GM18907 (cell line): ENCODE data around the gene METTL8.
A peak's percentile ranks its signal among the peaks of the same experiment; 100 is the strongest.

Experiments used
- ATAC-seq: cut with Tn5 transposase; IDR thresholded peaks from one replicate; pipeline ENCODE4 v1.9.1; 2021; ENCODE audit warnings: mild to moderate bottlenecking, moderate library complexity; ENCODE audit not compliant: unreplicated experiment

Gene METTL8

DNA sequence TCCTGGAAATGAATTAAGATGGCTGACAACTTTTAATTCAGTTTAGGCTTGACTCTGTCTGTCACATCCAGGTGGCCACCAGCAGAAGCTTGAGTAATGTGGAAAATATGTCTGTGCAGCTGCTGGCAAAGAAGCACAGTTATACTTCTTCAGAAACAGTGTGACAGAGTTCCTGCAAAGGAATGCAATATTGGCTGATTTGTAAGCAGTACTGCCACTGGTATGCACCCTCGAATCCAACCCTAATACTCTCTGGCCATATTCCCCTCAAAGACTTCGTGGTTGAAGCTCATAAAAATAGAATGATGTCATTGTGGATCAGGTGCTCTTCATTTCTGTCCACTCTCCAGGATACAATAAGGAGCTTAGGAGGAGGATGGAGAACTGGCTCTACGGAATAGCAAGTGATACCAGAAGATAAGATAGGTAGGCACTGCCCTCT lies 86.2 kb downstream of the METTL8 start:
- no peak for ATAC-seq

- peak; percentile 64 for ATAC-seq
These were observed 86.8 kb downstream of the METTL8 start for GRCh38 chr2:171346723-171347557.

- ATAC-seq, result no peak
These were observed 87.6 kb downstream of the METTL8 start for GRCh38 chr2:171345971-171346722.

GRCh38 chr2:171344182-171344581 lies 89.6 kb downstream of the METTL8 start:
- ATAC-seq, result no peak

- no peak for ATAC-seq
These were observed 91.8 kb downstream of the METTL8 start for GRCh38 chr2:171342067-171342413.

- ATAC-seq, result no peak
These were observed 92.3 kb downstream of the METTL8 start for GRCh38 chr2:171341394-171342066.

- ATAC-seq, result no peak
These were observed 98.8 kb downstream of the METTL8 start for GRCh38 chr2:171334946-171335345.

GRCh38 chr2:171334171-171334570 lies 99.6 kb downstream of the METTL8 start:
- ATAC-seq, result no peak

- ATAC-seq, result no peak
These were observed 103.4 kb downstream of the METTL8 start for GRCh38 chr2:171330155-171330956.

- no peak for ATAC-seq
These were observed 106.7 kb downstream of the METTL8 start for GRCh38 chr2:171327043-171327496.

DNA sequence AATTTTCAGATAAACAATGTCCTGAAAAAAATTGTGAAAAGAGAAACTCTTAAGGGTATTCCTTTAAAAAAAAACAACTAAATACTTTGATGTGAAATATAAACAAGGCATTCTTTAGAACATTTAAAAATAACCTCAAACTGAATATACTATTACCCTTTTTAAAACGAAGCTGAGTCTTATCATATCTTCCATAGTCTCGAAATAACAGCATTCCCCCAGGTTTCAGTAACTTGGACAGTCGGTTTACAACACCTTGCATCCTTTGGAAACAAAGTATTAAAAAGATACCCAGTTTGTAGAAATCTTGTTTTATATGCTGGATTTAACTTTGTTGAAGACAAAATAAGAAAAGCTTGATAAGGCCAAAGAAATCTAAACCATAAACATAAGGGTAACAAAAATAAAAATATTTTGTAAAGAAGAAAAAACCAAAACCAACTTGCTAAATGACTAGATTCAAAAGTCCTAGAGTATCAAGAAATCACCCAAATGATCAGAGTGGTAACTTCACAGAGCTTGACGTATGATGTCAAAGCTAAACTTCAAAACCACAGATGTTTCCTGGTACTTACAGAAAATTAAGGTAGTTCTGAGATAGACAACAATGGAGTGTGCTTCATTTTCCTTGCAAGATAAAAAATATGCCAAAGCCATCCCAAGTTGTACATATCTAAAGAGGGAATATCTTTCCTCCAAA lies 107.8 kb downstream of the METTL8 start:
- ATAC-seq, result peak; percentile 44

DNA sequence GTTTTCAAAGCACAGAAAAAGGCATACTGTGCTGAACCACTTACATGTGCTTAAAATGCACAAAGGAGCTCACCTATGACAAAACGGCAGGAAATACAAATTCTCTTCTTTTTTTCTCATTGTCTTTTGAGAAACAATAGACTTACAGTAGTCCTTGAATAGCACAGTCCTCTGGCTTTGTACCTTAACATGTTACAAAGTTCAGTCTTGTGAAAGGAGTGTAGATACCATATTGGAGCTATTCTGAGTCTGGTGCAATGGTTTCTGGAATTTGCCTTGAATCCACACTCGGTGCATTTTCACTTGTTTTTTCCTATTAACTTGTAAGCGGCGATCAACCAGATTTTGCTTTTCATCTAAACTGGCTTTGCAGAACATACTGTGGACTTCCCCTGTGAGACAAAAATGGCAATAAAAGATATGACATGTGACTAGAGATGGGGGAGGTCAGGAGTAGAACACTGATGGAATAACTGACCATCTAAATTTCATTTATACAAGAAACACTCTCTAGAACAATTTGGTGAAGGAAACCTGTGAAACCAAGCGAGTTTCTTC lies 109.7 kb downstream of the METTL8 start:
- ATAC-seq, result peak; percentile 27

DNA sequence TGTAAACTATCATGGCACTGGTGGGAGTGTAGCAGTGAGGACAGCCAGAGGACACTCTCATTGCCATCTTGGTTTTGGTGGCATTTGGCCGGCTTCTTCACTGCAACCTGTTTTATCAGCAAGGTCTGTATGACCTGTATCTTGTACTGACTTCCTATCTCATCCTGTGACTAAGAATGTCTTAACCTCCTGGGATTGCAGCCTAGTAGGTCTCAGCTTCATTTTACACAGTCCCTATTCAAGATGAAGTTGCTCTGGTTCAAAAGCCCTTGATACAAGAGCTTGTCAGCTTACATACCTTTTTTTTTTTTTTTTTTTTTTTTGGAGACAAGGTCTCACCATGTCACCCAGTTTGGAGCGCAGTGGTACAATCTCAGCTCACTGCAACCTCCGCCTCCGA lies 110.9 kb downstream of the METTL8 start:
- ATAC-seq, result no peak

DNA sequence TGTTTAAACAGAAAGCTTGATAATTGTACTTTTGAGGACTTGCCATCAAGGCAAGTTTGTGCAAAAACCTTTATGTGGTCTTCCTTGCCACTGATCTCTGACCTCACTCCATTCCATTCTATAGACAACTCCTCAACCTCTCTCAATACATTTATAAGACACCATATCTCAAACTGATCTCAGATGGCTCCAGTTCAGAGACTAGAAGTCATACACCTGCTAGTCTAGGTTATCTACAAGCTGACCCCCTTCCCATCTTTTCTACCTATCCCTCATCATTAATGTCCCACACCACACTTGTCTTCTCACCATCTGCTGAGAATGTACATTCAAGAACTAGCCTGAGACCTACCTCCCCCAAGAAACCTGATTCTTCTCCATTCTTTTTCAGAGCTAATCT lies 113.1 kb downstream of the METTL8 start:
- ATAC-seq, result no peak

- peak; percentile 36 for ATAC-seq
These were observed 113.6 kb downstream of the METTL8 start for GRCh38 chr2:171320208-171320621.

DNA sequence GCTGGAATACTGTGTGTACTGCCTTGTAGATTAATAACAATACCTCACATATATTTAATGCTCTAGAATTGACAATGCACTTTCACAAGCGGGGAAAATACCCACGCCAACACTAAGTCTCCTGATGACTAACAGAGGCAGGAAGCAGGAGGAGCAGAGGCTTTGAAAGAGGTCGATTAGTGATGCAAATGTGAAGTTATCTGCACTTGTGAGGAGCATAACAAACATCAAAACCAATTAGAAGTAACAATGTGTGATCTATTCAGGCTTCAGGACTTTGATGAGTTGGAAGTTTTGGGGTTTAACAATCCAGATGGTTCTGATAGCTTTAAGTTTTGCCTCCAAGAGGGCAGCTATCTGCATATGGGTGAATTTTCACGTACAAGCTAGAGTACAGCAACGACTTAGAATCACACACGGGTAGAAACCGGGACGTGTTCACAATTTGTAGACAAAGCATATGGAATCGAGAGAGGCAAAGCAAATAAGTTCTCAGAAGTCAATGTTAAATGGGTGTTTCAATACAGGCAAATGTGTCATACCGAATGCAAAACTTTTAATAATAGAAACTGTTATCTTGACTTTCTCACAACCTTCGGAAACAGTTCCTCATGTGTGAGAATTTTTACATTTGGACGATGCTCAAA lies 114.5 kb downstream of the METTL8 start:
- ATAC-seq, result peak; percentile 59

- ATAC-seq, result no peak
These were observed 115.3 kb downstream of the METTL8 start for GRCh38 chr2:171318463-171318934.

DNA sequence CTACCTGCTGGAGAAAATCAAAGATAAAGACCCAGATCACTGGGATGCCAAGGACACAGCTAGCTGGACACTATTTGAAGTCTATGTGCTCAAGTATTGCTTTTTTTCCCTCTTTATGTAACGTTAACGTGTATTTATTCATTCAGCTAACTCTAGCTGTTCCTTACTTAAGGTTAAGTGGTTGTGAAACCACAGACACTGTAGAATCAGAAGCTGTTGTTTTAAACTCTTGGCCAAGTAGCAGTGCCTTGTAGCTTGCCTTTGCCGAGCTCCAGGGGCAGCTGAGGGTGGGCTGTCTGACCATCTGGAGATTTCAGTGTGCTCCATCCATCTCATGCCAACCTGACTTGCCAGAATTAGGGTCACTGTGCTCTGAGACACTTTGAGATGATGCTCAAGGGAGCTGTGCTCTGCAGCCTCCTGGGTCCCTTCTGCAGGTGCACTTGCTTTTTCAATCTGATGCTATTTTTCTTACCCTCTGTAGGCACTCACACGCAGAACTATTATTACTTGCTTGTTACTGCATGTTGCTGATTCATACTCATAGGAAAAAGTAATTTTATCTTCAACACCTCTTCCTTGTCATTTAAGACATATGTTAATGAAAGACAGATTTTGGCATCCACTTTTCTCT lies 116.2 kb downstream of the METTL8 start:
- ATAC-seq, result no peak
